ENCODE data around the gene TAB2. TPM values are rescaled to one million over a fixed set of nuclear protein-coding genes. Genes with fewer than 3 reads are reported as not detected.

Gene TAB2
- total and polyA plus RNA-seq, 2 donors (not counting 1 experiment from before 2014, with no cell fraction given), result 31.6 to 88.5 TPM

- TF ChIP-seq EZH2 (IDR thresholded peaks at IDR 0.05; ENCODE audit: borderline replicate concordance, insufficient read depth, low read depth, low read length, poor library complexity, severe bottlenecking), result no peak
- no peak for TF ChIP-seq CTCF (IDR thresholded peaks at IDR 0.05)
- no peaks in the 10 kb centered on the region for H3K27me3 Mint-ChIP-seq
- H3K4me3 ChIP-seq (ENCODE audit: control extremely low read depth in 1 of 5, extremely low read depth in 1 of 5, insufficient read depth in 1 of 5, low read depth in 2 of 5, low read length in 4 of 5), result no peak within 1 kb of the TSS
- H2AFZ ChIP-seq (ENCODE audit: insufficient read depth, low read depth, low read length, poor library complexity, severe bottlenecking), result no peak within 1 kb of the TSS
- no peak within 1 kb of the TSS for H3K4me3 Mint-ChIP-seq
- CTCF ChIA-PET, result no interaction called here
- no peaks in the 10 kb centered on the region for H4K20me1 ChIP-seq (ENCODE audit: control insufficient read depth, insufficient read depth, low read length, poor library complexity, severe bottlenecking)
- no peak within 1 kb of the TSS for H3K27ac Mint-ChIP-seq
- WGBS (ENCODE audit: insufficient coverage), result 100% methylated on average over 4 of the region's 11 CpGs
- H3K79me2 ChIP-seq (ENCODE audit: control insufficient read depth, insufficient read depth, low read length), result no peaks in the 10 kb centered on the region
- intact Hi-C loops (cut with micrococcal nuclease), result no loop called here
- peaks cover 2% of the 10 kb centered on the region for H3K4me1 Mint-ChIP-seq
- H3K36me3 ChIP-seq (replicated peaks in 1 of 2; ENCODE audit: control extremely low read depth in 1 of 2, control insufficient read depth in 1 of 2, extremely low read depth in 1 of 2, insufficient read depth in 2 of 2, low read length in 1 of 2), result peaks cover 10 to 33% of the 10 kb centered on the region in 2 experiments
- H3K4me1 ChIP-seq (ENCODE audit: control insufficient read depth in 2 of 2, insufficient read depth in 2 of 2, low read length in 2 of 2), result no peaks in the 10 kb centered on the region
- no peak within 1 kb of the TSS for H3K4me2 ChIP-seq (replicated peaks; ENCODE audit: low read depth, low read length, poor library complexity, severe bottlenecking)
- DNase-seq (no peak), ATAC-seq (ENCODE audit: low read depth) (no peak)
- H3K9me3 Mint-ChIP-seq (ENCODE audit: insufficient read depth), result no peaks in the 10 kb centered on the region
- no peaks in the 10 kb centered on the region for H3K27me3 ChIP-seq (replicated peaks in 1 of 4; ENCODE audit: control extremely low read depth in 1 of 4, control insufficient read depth in 3 of 4, insufficient read depth in 4 of 4, low read length in 3 of 4)
- no peaks in the 10 kb centered on the region for H3K9me3 ChIP-seq (ENCODE audit: control extremely low read depth in 1 of 3, control insufficient read depth in 2 of 3, insufficient read depth in 1 of 3, low read length in 2 of 3)
- no peak within 1 kb of the TSS for H3K9ac ChIP-seq (ENCODE audit: low read length)
- no peak within 1 kb of the TSS for H3K27ac ChIP-seq (ENCODE audit: low read length in 2 of 2)
- POLR2A ChIA-PET, result no interaction called here
Observed at GRCh38 chr6:149400050-149400449, 82.5 kb downstream of the TAB2 start, which contains the start of gene SUMO4. SUMO4 (plus strand) TSS chr6:149400262; CDS start chr6:149400392, 130 bp downstream.

- Histone ChIP-seq H4K20me1 (ENCODE audit: control insufficient read depth, insufficient read depth, low read length, poor library complexity, severe bottlenecking) (no peaks in the 10 kb centered on the region), H3K9me3 (ENCODE audit: control extremely low read depth in 1 of 3, control insufficient read depth in 2 of 3, insufficient read depth in 1 of 3, low read length in 2 of 3) (no peaks in the 10 kb centered on the region), H3K27ac (ENCODE audit: low read length in 2 of 2) (no peak overlapping the region), H3K79me2 (ENCODE audit: control insufficient read depth, insufficient read depth, low read length) (no peaks in the 10 kb centered on the region), H3K9ac (ENCODE audit: low read length) (no peak overlapping the region), H3K36me3 (replicated peaks in 1 of 2; ENCODE audit: control extremely low read depth in 1 of 2, control insufficient read depth in 1 of 2, extremely low read depth in 1 of 2, insufficient read depth in 2 of 2, low read length in 1 of 2) (peaks cover 17 to 31% of the 10 kb centered on the region in 2 experiments), H3K27me3 (replicated peaks in 1 of 4; ENCODE audit: control extremely low read depth in 1 of 4, control insufficient read depth in 3 of 4, insufficient read depth in 4 of 4, low read length in 3 of 4) (no peaks in the 10 kb centered on the region), H2AFZ (ENCODE audit: insufficient read depth, low read depth, low read length, poor library complexity, severe bottlenecking) (no peak overlapping the region), H3K4me2 (replicated peaks; ENCODE audit: low read depth, low read length, poor library complexity, severe bottlenecking) (no peak overlapping the region), H3K4me1 (ENCODE audit: control insufficient read depth in 2 of 2, insufficient read depth in 2 of 2, low read length in 2 of 2) (no peaks in the 10 kb centered on the region), H3K4me3 (ENCODE audit: control extremely low read depth in 1 of 5, extremely low read depth in 1 of 5, insufficient read depth in 1 of 5, low read depth in 2 of 5, low read length in 4 of 5) (no peak overlapping the region)
- no peaks in the 10 kb centered on the region for H3K9me3 Mint-ChIP-seq (ENCODE audit: insufficient read depth)
- no peak overlapping the region for H3K4me3 Mint-ChIP-seq
- ATAC-seq (ENCODE audit: low read depth) (no peak), DNase-seq (no peak)
- TF ChIP-seq EZH2 (IDR thresholded peaks at IDR 0.05; ENCODE audit: borderline replicate concordance, insufficient read depth, low read depth, low read length, poor library complexity, severe bottlenecking) (no peak), CTCF (IDR thresholded peaks at IDR 0.05) (no peak)
- ChIA-PET POLR2A (no interaction called here), CTCF (no interaction called here)
- no peaks in the 10 kb centered on the region for H3K27me3 Mint-ChIP-seq
- H3K4me1 Mint-ChIP-seq, result peaks cover 2% of the 10 kb centered on the region
- intact Hi-C loops (cut with micrococcal nuclease), result no loop called here
- no peak overlapping the region for H3K27ac Mint-ChIP-seq
- WGBS (ENCODE audit: insufficient coverage), result 100% methylated on average over 2 of the region's 3 CpGs
Observed at GRCh38 chr6:149403534-149403933, 86.0 kb downstream of the TAB2 start.
